ENCODE measurements around the gene PEAK1. TPM values are rescaled to one million over a fixed set of nuclear protein-coding genes. Genes with fewer than 3 reads are reported as not detected.

PEAK1 gene
- total RNA-seq, 1 experiment from 2014 or later, result 2.5 TPM

- no peaks in the 10 kb centered on the region for H3K9me2 ChIP-seq (replicated peaks; ENCODE audit: insufficient read depth, low read length)
- H4K20me1 ChIP-seq (ENCODE audit: insufficient read depth, low read depth, low read length), result no peaks in the 10 kb centered on the region
- H3K27ac ChIP-seq (ENCODE audit: low read length), result no peak overlapping the region
- no peak overlapping the region for H3K4me2 ChIP-seq (ENCODE audit: low read depth, low read length, poor library complexity, severe bottlenecking)
- no peak overlapping the region for H2AFZ ChIP-seq (ENCODE audit: low read length)
- H3K27me3 ChIP-seq (ENCODE audit: low read length), result no peaks in the 10 kb centered on the region
- H3K9me3 ChIP-seq (ENCODE audit: low read length), result no peaks in the 10 kb centered on the region
- H3K36me3 ChIP-seq (ENCODE audit: insufficient read depth, low read length), result no peaks in the 10 kb centered on the region
- H3K79me2 ChIP-seq (ENCODE audit: low read length), result no peaks in the 10 kb centered on the region
- DNase-seq, result no peak
- no peak overlapping the region for H3K9ac ChIP-seq (ENCODE audit: low read length)
- H3K4me1 ChIP-seq (ENCODE audit: low read length), result peaks cover 8% of the 10 kb centered on the region; the same call in 1 of the 2 replicates
- H3K4me3 ChIP-seq (ENCODE audit: low read length), result no peak overlapping the region
Measured at GRCh38 chr15:77228828-77229227, 191.1 kb downstream of the PEAK1 start.

DNA sequence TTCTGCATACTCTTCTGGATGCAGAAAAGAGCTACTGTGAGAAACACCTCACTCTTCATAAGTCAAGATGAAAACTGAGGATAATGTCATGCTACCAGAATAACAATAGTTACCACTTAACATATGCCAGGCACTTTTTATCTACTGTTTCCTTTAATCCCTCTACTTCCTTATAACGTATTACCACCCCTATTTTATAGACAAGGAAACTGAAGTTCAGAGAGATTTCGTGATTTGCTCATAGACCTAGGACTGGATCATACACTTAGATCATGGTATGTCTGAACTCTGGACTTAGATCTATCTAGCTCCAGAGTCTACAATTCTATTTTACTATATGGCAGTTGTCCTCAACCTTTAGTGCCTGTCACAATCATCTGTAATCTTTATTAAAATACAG, 193.3 kb downstream of the PEAK1 start:
- no peak overlapping the region for H3K4me3 ChIP-seq (ENCODE audit: low read length)
- H3K27me3 ChIP-seq (ENCODE audit: low read length), result no peaks in the 10 kb centered on the region
- H3K27ac ChIP-seq (ENCODE audit: low read length), result no peak overlapping the region
- no peaks in the 10 kb centered on the region for H3K9me2 ChIP-seq (replicated peaks; ENCODE audit: insufficient read depth, low read length)
- H3K4me2 ChIP-seq (ENCODE audit: low read depth, low read length, poor library complexity, severe bottlenecking), result no peak overlapping the region
- no peaks in the 10 kb centered on the region for H3K9me3 ChIP-seq (ENCODE audit: low read length)
- no peak overlapping the region for H3K9ac ChIP-seq (ENCODE audit: low read length)
- H2AFZ ChIP-seq (ENCODE audit: low read length), result no peak overlapping the region
- H3K36me3 ChIP-seq (ENCODE audit: insufficient read depth, low read length), result no peaks in the 10 kb centered on the region
- no peak for DNase-seq
- no peaks in the 10 kb centered on the region for H4K20me1 ChIP-seq (ENCODE audit: insufficient read depth, low read depth, low read length)
- H3K79me2 ChIP-seq (ENCODE audit: low read length), result no peaks in the 10 kb centered on the region
- H3K4me1 ChIP-seq (ENCODE audit: low read length), result peaks cover 8% of the 10 kb centered on the region; the same call in 1 of the 2 replicates

GRCh38 chr15:77225646-77226045, 194.3 kb downstream of the PEAK1 start:
- Histone ChIP-seq H2AFZ (ENCODE audit: low read length) (no peak overlapping the region), H3K9ac (ENCODE audit: low read length) (no peak overlapping the region), H3K9me3 (ENCODE audit: low read length) (no peaks in the 10 kb centered on the region), H3K27me3 (ENCODE audit: low read length) (no peaks in the 10 kb centered on the region), H3K79me2 (ENCODE audit: low read length) (no peaks in the 10 kb centered on the region), H3K27ac (ENCODE audit: low read length) (no peak overlapping the region), H3K36me3 (ENCODE audit: insufficient read depth, low read length) (no peaks in the 10 kb centered on the region), H3K9me2 (replicated peaks; ENCODE audit: insufficient read depth, low read length) (no peaks in the 10 kb centered on the region), H4K20me1 (ENCODE audit: insufficient read depth, low read depth, low read length) (no peaks in the 10 kb centered on the region), H3K4me2 (ENCODE audit: low read depth, low read length, poor library complexity, severe bottlenecking) (no peak overlapping the region), H3K4me3 (ENCODE audit: low read length) (no peak overlapping the region), H3K4me1 (ENCODE audit: low read length) (no peaks in the 10 kb centered on the region)
- no peak for DNase-seq

DNA sequence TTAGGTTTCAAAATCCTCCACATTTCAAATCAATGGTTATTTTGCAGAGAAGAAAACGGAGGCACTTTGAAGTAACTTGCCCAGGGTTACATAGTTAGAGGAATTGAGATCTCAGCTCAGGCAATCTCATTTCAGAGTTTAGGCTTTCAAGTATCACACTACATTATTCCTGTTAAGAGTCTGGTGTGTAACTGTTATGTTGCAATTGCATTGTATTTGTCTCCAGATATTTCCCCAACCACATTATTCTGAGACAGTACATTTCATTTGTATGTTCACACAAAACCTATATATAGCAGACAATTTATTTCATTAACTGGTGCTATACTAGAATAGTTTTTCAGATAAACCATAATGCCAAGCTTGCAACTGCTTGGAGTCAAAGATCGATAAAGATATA, 194.8 kb downstream of the PEAK1 start:
- Histone ChIP-seq H3K27me3 (ENCODE audit: low read length) (no peaks in the 10 kb centered on the region), H3K4me3 (ENCODE audit: low read length) (no peak overlapping the region), H3K27ac (ENCODE audit: low read length) (no peak overlapping the region), H2AFZ (ENCODE audit: low read length) (no peak overlapping the region), H3K79me2 (ENCODE audit: low read length) (no peaks in the 10 kb centered on the region), H3K4me1 (ENCODE audit: low read length) (no peaks in the 10 kb centered on the region), H4K20me1 (ENCODE audit: insufficient read depth, low read depth, low read length) (no peaks in the 10 kb centered on the region), H3K36me3 (ENCODE audit: insufficient read depth, low read length) (no peaks in the 10 kb centered on the region), H3K9me2 (replicated peaks; ENCODE audit: insufficient read depth, low read length) (no peaks in the 10 kb centered on the region), H3K9me3 (ENCODE audit: low read length) (no peaks in the 10 kb centered on the region), H3K4me2 (ENCODE audit: low read depth, low read length, poor library complexity, severe bottlenecking) (no peak overlapping the region), H3K9ac (ENCODE audit: low read length) (no peak overlapping the region)
- no peak for DNase-seq

- Histone ChIP-seq H3K4me3 (ENCODE audit: low read length) (no peak overlapping the region), H3K79me2 (ENCODE audit: low read length) (no peaks in the 10 kb centered on the region), H3K27me3 (ENCODE audit: low read length) (no peaks in the 10 kb centered on the region), H3K4me1 (ENCODE audit: low read length) (no peaks in the 10 kb centered on the region), H2AFZ (ENCODE audit: low read length) (no peak overlapping the region), H3K9ac (ENCODE audit: low read length) (no peak overlapping the region), H3K9me2 (replicated peaks; ENCODE audit: insufficient read depth, low read length) (no peaks in the 10 kb centered on the region), H3K4me2 (ENCODE audit: low read depth, low read length, poor library complexity, severe bottlenecking) (no peak overlapping the region), H3K27ac (ENCODE audit: low read length) (no peak overlapping the region), H3K9me3 (ENCODE audit: low read length) (no peaks in the 10 kb centered on the region), H4K20me1 (ENCODE audit: insufficient read depth, low read depth, low read length) (no peaks in the 10 kb centered on the region), H3K36me3 (ENCODE audit: insufficient read depth, low read length) (no peaks in the 10 kb centered on the region)
- no peak for DNase-seq
Measured at GRCh38 chr15:77224352-77224751, 195.6 kb downstream of the PEAK1 start.

DNA sequence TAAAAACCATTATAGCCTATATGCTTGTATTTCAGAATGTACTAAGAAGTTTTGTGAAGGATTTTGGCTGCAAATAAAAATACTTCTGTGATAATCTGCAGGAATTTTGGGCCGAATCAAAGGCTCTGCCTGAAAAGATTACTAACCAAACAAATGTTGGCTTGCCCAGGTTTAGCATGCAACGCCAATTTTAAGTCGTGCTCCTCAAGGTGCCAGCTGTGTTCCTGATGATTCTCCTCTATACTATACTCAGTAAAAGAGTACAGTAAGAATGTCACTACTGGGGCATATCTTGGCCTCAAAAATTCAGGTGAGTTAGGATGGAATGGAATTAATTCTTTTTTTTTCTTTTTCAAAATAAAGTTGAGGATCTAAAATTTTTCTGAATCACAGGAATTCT, 198.2 kb downstream of the PEAK1 start:
- Histone ChIP-seq H3K36me3 (ENCODE audit: insufficient read depth, low read length) (no peaks in the 10 kb centered on the region), H3K4me1 (ENCODE audit: low read length) (no peaks in the 10 kb centered on the region), H4K20me1 (ENCODE audit: insufficient read depth, low read depth, low read length) (no peaks in the 10 kb centered on the region), H3K27me3 (ENCODE audit: low read length) (no peaks in the 10 kb centered on the region), H3K9me3 (ENCODE audit: low read length) (no peaks in the 10 kb centered on the region), H3K9ac (ENCODE audit: low read length) (no peak overlapping the region), H3K79me2 (ENCODE audit: low read length) (no peaks in the 10 kb centered on the region), H2AFZ (ENCODE audit: low read length) (no peak overlapping the region), H3K4me2 (ENCODE audit: low read depth, low read length, poor library complexity, severe bottlenecking) (no peak overlapping the region), H3K4me3 (ENCODE audit: low read length) (no peak overlapping the region), H3K27ac (ENCODE audit: low read length) (no peak overlapping the region), H3K9me2 (replicated peaks; ENCODE audit: insufficient read depth, low read length) (no peaks in the 10 kb centered on the region)
- no peak for DNase-seq

GRCh38 chr15:77221174-77221573, 198.7 kb downstream of the PEAK1 start:
- H4K20me1 ChIP-seq (ENCODE audit: insufficient read depth, low read depth, low read length), result no peaks in the 10 kb centered on the region
- H3K9me3 ChIP-seq (ENCODE audit: low read length), result no peaks in the 10 kb centered on the region
- no peaks in the 10 kb centered on the region for H3K4me1 ChIP-seq (ENCODE audit: low read length)
- H3K27me3 ChIP-seq (ENCODE audit: low read length), result no peaks in the 10 kb centered on the region
- no peak overlapping the region for H3K4me2 ChIP-seq (ENCODE audit: low read depth, low read length, poor library complexity, severe bottlenecking)
- no peak overlapping the region for H2AFZ ChIP-seq (ENCODE audit: low read length)
- no peak for DNase-seq
- no peak overlapping the region for H3K4me3 ChIP-seq (ENCODE audit: low read length)
- no peak overlapping the region for H3K27ac ChIP-seq (ENCODE audit: low read length)
- no peaks in the 10 kb centered on the region for H3K36me3 ChIP-seq (ENCODE audit: insufficient read depth, low read length)
- H3K9me2 ChIP-seq (replicated peaks; ENCODE audit: insufficient read depth, low read length), result no peaks in the 10 kb centered on the region
- no peaks in the 10 kb centered on the region for H3K79me2 ChIP-seq (ENCODE audit: low read length)
- no peak overlapping the region for H3K9ac ChIP-seq (ENCODE audit: low read length)

- H4K20me1 ChIP-seq (ENCODE audit: insufficient read depth, low read depth, low read length), result no peaks in the 10 kb centered on the region
- H3K27ac ChIP-seq (ENCODE audit: low read length), result no peak overlapping the region
- no peaks in the 10 kb centered on the region for H3K4me1 ChIP-seq (ENCODE audit: low read length)
- no peak overlapping the region for H2AFZ ChIP-seq (ENCODE audit: low read length)
- no peaks in the 10 kb centered on the region for H3K27me3 ChIP-seq (ENCODE audit: low read length)
- H3K79me2 ChIP-seq (ENCODE audit: low read length), result no peaks in the 10 kb centered on the region
- H3K4me3 ChIP-seq (ENCODE audit: low read length), result no peak overlapping the region
- no peak overlapping the region for H3K4me2 ChIP-seq (ENCODE audit: low read depth, low read length, poor library complexity, severe bottlenecking)
- no peaks in the 10 kb centered on the region for H3K9me3 ChIP-seq (ENCODE audit: low read length)
- DNase-seq, result no peak
- no peaks in the 10 kb centered on the region for H3K36me3 ChIP-seq (ENCODE audit: insufficient read depth, low read length)
- no peaks in the 10 kb centered on the region for H3K9me2 ChIP-seq (replicated peaks; ENCODE audit: insufficient read depth, low read length)
- no peak overlapping the region for H3K9ac ChIP-seq (ENCODE audit: low read length)
Measured at GRCh38 chr15:77219841-77220240, 200.1 kb downstream of the PEAK1 start.

- Histone ChIP-seq H3K9me3 (ENCODE audit: low read length) (no peaks in the 10 kb centered on the region), H3K4me2 (ENCODE audit: low read depth, low read length, poor library complexity, severe bottlenecking) (no peak overlapping the region), H4K20me1 (ENCODE audit: insufficient read depth, low read depth, low read length) (no peaks in the 10 kb centered on the region), H3K27me3 (ENCODE audit: low read length) (0 out of 2 replicates have a peak, but pooled peaks cover 2% of the 10 kb centered on the region), H3K27ac (ENCODE audit: low read length) (no peak overlapping the region), H3K9me2 (replicated peaks; ENCODE audit: insufficient read depth, low read length) (no peaks in the 10 kb centered on the region), H2AFZ (ENCODE audit: low read length) (no peak overlapping the region), H3K36me3 (ENCODE audit: insufficient read depth, low read length) (no peaks in the 10 kb centered on the region), H3K4me3 (ENCODE audit: low read length) (no peak overlapping the region), H3K9ac (ENCODE audit: low read length) (no peak overlapping the region), H3K4me1 (ENCODE audit: low read length) (no peaks in the 10 kb centered on the region), H3K79me2 (ENCODE audit: low read length) (no peaks in the 10 kb centered on the region)
- DNase-seq, result no peak
Measured at GRCh38 chr15:77209221-77209620, 210.7 kb downstream of the PEAK1 start.

Measured in Karpas-422 (cell line).